ENCODE results near the gene RUVBL1.

RUVBL1 gene

DNA sequence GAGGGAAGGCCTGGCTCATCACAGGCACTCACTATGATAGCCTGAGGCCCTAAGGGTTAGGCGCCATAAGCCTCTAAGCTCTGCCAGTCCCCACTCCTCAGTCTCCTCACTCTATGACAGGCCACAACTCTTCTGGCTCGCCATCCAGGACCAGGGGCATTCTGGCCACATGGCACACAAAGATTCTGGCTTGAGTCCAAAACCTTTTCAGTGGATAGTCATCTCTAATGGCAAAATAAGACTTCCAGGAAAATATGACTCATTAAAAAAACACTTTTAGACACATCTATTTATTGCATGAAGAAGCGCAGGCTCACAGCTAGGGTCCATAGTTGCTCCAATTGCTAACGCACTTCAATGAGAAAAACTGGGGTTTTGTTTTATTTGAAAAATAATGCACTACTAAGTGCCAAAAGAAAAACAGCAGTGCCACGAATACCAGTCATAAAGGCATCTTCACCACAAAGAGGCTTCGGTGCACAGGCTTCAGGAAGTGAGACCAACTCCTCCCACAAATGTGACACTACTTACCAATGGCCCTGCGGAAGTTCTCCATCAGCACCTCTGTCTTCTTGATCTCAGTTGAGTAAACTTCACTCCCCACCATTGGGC, 11.1 kb downstream of the RUVBL1 start:
- DNase-seq (ENCODE audit: insufficient read length, low spot score) (no peak), FAIRE-seq (no peak)
- TF ChIP-seq, protein P1, sequence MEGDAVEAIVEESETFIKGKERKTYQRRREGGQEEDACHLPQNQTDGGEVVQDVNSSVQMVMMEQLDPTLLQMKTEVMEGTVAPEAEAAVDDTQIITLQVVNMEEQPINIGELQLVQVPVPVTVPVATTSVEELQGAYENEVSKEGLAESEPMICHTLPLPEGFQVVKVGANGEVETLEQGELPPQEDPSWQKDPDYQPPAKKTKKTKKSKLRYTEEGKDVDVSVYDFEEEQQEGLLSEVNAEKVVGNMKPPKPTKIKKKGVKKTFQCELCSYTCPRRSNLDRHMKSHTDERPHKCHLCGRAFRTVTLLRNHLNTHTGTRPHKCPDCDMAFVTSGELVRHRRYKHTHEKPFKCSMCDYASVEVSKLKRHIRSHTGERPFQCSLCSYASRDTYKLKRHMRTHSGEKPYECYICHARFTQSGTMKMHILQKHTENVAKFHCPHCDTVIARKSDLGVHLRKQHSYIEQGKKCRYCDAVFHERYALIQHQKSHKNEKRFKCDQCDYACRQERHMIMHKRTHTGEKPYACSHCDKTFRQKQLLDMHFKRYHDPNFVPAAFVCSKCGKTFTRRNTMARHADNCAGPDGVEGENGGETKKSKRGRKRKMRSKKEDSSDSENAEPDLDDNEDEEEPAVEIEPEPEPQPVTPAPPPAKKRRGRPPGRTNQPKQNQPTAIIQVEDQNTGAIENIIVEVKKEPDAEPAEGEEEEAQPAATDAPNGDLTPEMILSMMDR (IDR thresholded peaks at IDR 0.05; ENCODE audit: insufficient read depth, missing control alignments): no peak

DNA sequence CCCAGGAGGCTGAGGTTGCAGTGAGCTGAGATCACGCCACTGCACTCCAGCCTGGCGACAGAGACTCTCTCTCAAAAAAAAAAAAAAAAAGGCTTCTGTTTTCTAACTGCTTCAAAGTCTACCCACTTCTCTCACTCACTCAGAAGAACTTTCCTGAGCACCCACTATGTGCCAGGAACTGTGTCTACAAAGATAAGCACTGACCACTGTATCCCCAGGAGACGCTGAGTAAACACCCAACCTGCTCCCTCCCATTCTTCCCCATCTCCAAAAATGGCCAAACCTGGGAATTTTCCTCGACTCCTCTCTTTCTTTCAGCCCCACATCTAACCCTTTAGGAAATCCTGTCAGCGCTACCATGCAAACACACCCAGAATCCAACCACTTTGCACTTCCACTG, 12.5 kb downstream of the RUVBL1 start:
- DNase-seq (ENCODE audit: insufficient read length, low spot score) (no peak), FAIRE-seq (no peak)
- TF ChIP-seq, protein P1 (IDR thresholded peaks at IDR 0.05; ENCODE audit: insufficient read depth, missing control alignments): no peak

DNA sequence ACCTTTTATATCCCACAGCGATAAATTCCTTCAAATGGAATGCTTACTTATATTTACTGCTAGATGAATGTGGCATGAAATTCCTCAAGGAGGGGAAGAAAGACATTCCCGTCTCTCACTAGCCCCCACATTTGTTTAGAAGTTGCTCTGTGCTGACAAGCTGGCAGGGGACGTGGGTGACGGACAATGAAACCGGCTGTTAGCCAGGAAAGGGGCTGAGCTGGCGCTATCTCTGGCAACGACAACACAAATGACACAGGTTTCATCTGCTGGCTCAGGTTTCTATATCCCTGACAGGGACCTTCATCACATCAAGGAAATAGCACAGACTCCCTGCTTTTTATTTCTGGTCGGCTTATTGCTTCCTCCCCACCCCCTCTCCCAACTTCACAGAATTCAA, 15.8 kb downstream of the RUVBL1 start:
- FAIRE-seq: no peak
- TF ChIP-seq, protein P1 (IDR thresholded peaks at IDR 0.05; ENCODE audit: insufficient read depth, missing control alignments): no peak

DNA sequence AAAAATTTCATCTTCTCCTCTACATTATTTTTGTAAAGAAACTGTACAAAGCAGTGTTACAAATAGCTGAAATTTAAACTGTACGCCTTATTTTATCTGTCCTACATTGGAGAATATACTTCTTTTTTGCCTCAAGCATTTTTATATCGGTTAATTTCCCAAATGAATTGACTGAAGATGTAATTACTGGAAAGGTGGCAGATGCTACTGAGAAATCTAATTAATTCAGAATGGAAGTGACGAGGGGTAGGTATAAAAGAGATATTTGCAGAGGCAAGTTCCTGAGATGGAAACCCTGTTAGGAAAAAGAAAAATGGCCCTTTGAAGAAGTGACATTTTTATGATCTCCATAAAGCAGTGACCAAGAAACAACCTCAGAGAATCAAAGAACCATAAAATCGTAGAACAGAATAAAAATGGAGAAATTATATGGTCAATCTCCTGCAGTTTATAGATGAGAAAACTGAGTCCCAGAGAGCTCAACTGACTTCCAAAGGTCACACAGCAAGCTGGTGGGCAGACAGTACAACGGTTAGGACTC, 20.4 kb downstream of the RUVBL1 start:
- DNase-seq (ENCODE audit: insufficient read length, low spot score) (no peak), FAIRE-seq (no peak)
- TF ChIP-seq, protein P1 (IDR thresholded peaks at IDR 0.05; ENCODE audit: insufficient read depth, missing control alignments): no peak

More for the DNA sequence above, 15.8 kb downstream of the RUVBL1 start:
- no peak for DNase-seq (ENCODE audit: insufficient read length, low spot score)

DNA sequence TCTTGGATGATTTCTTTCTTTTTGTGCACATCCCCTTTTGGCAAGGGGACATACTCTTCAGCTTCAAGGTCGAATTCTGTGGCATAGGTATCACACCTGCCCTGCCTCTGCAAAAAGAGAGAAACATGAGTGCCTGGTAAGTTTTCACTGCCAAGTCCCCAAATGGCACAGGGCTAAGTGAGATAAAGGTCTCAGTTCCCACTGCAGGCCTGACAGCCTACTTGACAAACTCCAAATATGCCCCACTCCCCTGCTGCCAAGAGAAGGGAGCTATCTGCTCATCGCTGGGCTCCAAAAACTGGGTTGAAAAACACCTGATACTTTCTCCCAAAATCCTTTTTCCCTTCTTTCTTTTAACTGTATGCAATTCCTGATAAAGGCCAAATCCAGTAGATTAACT, 23.0 kb downstream of the RUVBL1 start:
- TF ChIP-seq, protein P1 (IDR thresholded peaks at IDR 0.05; ENCODE audit: insufficient read depth, missing control alignments): no peak
- DNase-seq (ENCODE audit: insufficient read length, low spot score): no peak
- FAIRE-seq: no peak

DNA sequence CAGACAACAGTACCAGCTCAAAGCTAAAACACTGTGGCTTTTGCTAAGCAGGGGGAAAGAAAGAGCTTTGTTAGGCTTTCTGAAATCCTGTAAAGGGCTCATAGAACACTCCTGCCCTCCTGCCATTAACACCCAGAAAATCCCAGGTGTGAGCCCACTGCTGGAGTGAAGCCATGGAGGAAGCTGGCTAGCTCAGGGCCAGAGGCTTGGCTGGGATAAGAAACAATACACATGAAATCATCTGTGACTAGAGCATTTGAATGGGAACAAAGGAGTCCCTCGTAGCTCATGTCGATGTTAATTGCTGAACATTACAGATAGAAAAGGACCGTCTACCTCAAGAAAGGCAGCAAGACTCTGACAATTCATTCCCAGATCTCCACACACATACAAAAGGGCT, 23.5 kb downstream of the RUVBL1 start:
- TF ChIP-seq, protein P1 (IDR thresholded peaks at IDR 0.05; ENCODE audit: insufficient read depth, missing control alignments): no peak
- DNase-seq (ENCODE audit: insufficient read length, low spot score) (no peak), FAIRE-seq (no peak)

DNA sequence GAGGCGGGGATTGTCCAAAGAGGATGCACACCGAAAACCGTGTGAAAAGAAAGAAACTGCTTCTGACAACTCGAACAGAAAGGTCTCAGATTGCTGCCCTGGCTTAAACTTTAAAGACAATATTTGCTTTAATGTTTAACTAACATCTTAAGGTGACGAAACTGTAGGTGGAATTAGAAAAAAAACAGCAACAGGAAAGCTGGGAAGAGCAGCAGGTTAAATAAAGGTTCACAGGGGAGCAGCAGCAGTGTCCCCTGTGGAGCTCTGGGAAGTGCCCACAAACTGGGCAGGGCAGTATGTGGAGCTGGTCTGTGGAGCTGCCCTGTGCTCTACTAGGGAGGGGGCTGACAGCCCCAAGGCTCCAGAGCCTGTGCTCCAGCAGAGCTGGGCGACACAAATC, 25.4 kb downstream of the RUVBL1 start:
- FAIRE-seq (no peak), DNase-seq (ENCODE audit: insufficient read length, low spot score) (no peak)
- TF ChIP-seq, protein P1 (IDR thresholded peaks at IDR 0.05; ENCODE audit: insufficient read depth, missing control alignments): no peak

All from D721Med (cell line).